Peyer's patch (tissue), 4 donors: ENCODE results near the gene SLC24A5.

Source experiments
- POLR2A ChIP-seq, 2 donors: fragments of 450-650 bp; IDR thresholded peaks; one replicate each; pipeline ENCODE4 v1.5.1; 2017; ENCODE audit warnings: antibody characterized with exemption in 2 of 2, mild to moderate bottlenecking in 2 of 2, moderate library complexity in 2 of 2
- TF ChIP-seq, protein P1 (sequence below), 6 experiments: fragments of 450-650 bp in 4 of 6; fragments of 200-600 bp in 2 of 6; sonication (generic) in 1 of 6; IDR thresholded peaks; one replicate each; pipeline ENCODE4 v1.5.1; 2017 to 2019; ENCODE audit warnings: antibody characterized with exemption in 6 of 6, mild to moderate bottlenecking in 3 of 6, moderate library complexity in 1 of 6

DNA sequence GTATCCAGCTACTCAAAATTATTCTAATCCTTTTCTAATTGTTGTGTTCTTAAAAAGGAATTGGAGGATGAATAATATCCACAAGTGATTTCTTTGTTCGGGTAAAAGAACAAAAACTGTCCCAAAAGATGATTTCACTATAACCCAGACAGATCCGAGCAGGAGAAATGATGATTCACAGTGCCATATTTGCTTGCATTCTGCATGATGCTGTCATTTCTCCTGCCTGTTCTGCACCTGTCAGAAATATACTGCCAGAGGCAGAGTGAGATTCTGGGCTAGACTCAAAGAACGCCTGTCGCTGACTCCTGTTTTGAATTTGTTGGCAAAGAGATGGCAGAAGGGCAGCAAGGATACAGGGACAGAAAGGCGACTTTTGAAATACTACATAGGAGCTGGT is 34.7 kb upstream of the SLC24A5 start:
- TF ChIP-seq, protein P1, sequence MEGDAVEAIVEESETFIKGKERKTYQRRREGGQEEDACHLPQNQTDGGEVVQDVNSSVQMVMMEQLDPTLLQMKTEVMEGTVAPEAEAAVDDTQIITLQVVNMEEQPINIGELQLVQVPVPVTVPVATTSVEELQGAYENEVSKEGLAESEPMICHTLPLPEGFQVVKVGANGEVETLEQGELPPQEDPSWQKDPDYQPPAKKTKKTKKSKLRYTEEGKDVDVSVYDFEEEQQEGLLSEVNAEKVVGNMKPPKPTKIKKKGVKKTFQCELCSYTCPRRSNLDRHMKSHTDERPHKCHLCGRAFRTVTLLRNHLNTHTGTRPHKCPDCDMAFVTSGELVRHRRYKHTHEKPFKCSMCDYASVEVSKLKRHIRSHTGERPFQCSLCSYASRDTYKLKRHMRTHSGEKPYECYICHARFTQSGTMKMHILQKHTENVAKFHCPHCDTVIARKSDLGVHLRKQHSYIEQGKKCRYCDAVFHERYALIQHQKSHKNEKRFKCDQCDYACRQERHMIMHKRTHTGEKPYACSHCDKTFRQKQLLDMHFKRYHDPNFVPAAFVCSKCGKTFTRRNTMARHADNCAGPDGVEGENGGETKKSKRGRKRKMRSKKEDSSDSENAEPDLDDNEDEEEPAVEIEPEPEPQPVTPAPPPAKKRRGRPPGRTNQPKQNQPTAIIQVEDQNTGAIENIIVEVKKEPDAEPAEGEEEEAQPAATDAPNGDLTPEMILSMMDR (IDR thresholded peaks at IDR 0.05) = no peak
- TF ChIP-seq POLR2A (IDR thresholded peaks at IDR 0.05) = no peak
